Smooth muscle cell of the brain vasculature (primary cell): Measurements from ENCODE around the gene NDUFS4.
"Not testable (repeated sequence)": the region's sequence is repeated elsewhere in the genome, so short reads cannot be mapped to it uniquely, and the experiment has no call there.

Source experiments
- DNase-seq: peaks from one replicate; pipeline ENCODE4 v3.0.0-alpha.2; 2012; ENCODE audit warnings: low read depth, low spot score

Gene NDUFS4

DNA sequence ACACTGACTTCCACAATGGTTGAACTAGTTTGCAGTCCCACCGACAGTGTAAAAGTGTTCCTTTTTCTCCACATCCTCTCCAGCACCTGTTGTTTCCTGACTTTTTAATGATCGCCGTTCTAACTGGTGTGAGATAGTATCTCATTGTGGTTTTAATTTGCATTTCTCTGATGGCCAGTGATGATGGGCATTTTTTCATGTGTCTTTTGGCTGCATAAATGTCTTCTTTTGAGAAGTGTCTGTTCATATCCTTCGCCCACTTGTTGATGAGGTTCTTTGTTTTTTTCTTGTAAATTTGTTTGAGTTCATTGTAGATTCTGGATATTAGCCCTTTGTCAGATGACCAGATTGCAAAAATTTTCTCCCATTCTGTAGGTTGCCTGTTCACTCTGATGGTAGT lies 100.1 kb downstream of the NDUFS4 start:
- not testable (repeated sequence) for DNase-seq

DNA sequence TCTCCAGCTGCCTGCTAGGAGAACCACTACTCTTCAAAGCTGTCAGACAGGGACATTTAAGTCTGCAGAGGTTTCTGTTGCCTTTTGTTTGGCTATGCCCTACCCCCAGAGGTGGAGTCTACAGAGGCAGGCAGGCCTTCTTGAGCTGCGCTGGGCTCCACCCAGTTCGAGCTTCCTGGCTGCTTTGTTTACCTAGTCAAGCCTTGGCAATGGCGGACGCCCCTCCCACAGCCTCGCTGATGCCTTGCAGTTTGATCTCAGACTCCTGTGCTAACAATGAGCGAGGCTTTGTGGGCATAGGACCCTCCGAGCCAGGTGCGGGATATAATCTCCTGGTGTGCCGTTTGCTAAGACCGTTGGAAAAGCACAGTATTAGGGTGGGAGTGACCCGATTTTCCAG lies 104.9 kb downstream of the NDUFS4 start:
- not testable (repeated sequence) for DNase-seq

DNA sequence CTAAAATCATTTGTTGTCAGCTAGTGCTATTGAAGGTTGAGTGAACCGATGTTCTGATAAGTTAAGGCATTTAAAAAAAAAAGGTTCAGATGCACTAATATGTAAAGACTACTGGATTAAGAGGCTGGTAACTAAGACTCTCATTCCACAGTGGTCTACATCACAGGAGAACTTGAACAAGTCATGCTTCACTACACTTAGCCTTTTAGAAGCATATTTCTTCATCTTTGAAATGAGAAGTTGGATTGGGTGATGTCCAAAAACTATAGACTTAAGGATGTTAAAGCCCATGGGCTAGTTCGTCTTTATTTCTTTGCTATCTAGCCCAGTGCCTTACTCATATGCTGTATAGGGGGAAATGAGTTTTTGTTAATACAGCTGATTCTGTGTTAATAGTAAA lies 107.2 kb downstream of the NDUFS4 start:
- no peak for DNase-seq

DNA sequence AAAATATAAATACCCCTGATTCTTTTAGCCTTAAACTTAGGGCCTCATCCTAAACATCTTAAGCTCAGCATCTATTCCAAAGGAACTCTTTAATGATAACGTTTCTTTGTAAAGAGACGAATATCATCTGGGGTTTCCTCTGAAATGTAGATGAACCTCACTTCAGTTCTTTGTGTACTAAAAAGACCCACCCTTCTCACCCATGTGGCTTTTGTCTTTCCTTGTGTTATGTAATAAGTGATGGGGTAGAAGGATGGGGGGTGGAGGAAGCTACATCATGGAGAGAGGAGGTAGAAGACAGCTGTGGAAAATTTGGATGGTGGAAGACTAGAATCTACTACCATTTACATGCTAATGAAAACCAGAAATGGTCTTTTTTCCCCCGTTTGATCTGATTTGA lies 111.0 kb downstream of the NDUFS4 start:
- no peak for DNase-seq

DNA sequence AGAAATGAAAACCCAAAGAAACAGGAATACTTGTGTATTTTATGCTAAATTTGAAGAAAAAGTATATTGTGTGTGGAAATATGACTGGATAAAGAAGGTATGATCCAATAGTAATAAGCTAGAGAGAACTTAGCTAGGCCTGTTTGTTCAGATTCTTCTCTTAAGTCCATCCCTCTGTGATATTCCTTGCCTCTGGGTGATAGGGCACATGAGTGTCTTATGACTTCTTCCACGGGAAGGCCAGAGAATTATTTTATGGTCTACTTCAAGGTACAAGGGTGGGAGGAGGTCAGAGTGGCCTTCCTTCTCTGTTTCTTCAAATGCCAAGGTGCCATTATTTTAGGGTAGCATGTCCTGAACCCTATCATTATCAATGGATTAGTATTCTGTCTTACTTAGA lies 113.7 kb downstream of the NDUFS4 start:
- no peak for DNase-seq

DNA sequence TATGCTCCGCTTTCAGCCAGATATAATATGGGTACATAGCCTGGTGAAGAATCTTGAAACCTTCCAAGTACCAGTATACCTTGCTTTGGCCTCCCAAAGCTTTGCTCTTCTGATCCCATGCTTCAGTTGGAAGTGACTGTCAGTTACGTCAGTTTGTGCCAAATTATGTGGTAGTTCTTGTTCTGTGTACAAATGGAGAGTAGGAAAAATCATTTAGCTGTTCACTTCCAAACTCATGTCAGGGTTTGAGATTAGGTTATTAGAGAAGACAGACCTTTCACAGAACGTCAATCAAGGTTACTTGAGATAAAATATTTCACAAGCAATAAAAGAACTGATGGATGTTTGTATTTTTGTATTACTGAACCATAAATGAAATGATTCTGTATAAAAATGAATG lies 117.2 kb downstream of the NDUFS4 start:
- no peak for DNase-seq

DNA sequence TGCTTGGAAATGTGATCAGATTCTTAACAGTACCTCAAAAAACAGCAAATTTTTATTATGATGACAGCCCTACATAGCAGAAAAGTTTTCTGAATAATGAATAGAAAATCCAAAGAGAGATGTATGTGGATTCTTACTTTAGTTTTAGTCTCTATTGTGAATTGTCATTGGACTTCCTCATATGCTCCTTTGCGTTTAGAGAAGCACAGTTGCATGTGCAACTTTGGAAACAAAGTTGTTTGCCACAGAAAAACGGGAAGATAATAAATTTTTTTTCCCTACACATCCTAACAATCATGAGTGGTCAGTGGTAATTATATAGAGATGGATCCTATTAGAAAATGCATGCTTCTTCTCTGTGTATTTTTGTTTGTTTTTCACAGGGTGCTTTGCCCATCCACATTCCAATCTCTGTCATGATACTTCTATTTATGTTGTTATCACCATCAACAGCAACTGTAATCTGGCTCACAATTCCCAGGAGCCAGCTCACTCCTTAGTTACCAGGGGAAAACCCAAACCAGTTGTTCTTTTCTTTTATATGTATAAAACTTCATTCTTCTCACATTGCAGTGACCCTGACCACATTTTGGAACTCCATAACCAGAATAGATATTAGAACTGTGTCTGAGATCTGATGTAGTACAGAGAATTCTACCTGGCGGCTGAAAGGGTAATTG lies 118.7 kb downstream of the NDUFS4 start:
- DNase-seq, result no peak

DNA sequence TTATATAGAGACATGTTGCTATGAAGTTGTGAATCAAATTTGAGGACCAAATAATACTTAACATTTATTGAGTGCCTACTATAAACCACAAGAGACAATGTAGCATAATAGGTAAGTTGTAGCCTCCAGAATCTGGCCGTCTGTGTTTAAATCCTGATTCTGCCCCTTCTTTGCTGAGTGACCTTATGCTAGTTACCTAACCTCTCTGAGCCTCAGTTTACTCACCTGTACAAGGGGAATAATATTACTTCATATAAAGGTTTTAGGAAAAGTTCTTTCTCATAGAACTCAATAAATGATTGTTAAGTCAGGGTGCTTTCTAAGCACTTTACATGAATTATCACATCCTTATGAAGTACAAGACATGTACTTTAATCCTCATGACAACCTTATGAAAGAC lies 120.6 kb downstream of the NDUFS4 start:
- no peak for DNase-seq

DNA sequence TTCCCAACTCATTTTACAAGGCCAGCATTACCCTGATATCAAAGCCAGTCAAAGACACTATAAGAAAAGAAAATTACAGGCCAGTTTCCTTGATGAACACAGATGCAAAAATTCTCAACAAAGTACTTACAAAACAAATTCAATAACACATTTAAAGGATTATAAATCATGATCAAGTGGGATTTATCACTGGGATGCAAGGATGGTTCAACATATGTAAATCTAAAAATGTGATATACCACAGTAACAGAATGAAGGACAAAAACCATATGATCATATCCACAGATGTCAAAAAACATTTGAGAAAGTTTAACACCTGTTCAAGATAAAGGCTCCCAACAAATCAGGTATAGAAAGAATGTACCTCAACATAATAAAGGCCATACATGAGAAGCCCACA lies 130.6 kb downstream of the NDUFS4 start:
- DNase-seq, result no peak

DNA sequence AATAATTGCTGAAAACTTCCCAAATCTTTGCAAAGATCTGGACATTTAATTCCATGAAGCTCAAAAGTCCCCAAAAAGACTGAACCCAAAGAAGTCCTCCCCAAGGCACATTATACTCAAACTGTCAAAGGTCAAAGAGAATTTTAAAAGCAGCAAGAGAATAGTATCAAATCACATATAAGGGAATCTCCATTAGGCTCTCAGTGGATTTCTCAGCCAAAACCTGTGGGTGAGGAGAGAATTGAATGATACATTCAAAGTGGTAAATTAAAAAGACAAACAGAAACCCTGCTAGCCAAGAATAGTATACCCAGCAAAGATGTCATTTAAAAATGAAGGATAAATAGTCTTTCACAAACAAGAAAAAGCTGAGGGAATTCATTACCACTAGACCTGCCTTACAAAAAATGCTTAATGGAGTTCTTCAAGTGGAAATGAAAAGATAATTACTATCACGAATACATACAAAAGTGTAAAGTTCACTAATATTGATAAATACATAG lies 134.1 kb downstream of the NDUFS4 start:
- DNase-seq, result no peak

DNA sequence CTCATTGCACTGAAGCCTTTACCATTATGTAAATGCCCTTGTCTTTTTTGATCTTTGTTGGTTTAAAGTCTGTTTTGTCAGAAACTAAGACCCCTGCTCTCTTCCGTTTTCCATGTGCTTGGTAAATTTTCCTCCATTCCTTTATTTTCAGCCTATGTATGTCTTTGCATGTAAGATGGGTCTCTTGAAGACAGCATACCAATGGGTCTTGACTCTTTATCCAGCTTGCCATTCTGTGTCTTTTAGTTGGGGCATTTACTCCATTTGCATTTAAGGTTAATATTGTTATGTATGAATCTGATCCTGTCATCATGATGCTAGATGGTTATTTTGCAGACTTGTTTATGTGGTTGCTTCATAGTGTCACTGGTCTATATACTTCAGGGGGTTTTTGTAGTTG lies 150.0 kb downstream of the NDUFS4 start:
- not testable (repeated sequence) for DNase-seq

DNA sequence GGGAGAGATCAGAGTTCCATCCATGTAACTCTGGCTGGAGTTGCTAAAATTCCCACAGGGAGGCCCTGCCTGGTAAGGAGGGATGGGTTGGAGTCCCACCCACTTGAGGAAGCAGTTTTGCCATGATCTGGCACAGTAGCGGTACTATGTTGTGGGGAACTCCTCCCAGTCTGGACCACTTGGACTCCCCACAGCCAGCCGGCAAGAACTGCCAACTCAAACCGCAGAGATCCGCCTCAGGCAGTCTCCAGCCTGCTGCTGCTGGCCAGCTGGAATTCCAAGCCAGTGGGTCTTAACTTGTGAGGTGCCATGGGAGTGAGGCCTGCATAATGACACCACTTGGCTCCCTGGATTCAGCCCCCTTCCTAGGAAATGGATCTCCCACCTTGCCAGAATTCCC lies 151.9 kb downstream of the NDUFS4 start:
- DNase-seq, result no peak

DNA sequence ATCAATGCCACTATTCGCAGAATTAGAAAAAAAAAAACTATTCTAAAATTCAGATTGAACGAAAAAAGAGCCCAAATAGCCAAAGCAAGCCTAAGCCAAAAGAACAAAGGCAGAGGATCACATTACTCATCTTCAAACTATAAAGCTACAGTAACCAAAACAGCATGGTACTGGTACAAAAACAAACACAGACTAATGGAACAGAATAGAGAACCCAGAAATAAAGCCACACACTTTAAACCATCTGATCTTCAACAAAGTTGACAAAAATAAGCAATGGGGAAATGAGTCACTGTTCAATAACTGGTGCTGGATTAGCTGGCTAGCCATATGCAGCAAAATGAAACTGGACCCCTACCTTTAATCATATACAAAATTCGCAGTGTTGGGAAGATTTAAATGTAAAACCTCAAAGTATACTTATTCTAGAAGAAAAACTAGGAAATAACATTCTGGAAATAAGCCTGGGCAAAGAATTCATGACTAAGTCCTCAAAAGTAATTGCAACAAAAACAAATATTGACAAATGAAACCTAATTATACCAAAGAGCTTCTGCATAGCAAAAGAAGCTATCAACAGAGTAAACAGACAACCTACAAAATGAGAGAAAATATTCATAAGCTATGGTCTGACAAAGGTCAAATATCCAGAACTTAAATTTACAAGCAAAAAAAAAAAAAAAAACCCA lies 153.7 kb downstream of the NDUFS4 start:
- no peak for DNase-seq

DNA sequence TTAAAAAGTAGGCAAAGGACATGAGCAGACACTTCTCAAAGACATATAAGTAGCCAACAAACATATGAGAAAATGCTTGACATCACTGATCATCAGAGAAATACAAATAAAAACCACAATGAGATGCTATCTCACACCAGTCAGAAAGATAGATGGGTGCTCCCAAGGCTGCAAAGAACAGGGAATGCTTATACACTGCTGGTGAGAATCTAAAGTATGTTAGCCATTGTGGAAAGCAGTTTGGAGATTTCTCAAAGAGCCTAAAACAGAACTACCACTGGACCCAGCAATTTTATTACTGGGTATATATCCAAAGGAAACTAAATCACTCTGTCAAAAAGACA lies 154.2 kb downstream of the NDUFS4 start:
- DNase-seq, result no peak

DNA sequence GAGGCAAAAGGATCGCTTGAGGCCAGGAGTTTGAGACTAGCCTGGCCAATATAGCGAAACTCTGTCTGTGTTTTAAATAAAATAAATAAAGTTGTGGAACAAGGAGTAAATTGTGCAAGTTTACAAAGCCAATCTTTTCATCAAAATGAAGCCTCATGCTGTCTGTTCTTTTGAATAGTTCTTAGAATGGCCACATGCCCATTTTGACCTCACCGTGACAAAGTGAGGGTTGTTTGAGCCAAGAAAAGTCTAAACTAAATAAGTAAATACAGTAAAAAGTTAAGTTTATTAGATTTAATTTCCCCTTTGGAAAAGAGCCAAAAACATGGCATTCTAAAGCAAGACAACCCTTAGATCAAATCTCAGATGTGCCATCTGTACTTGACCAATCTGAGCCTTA lies 165.7 kb downstream of the NDUFS4 start:
- DNase-seq, result no peak

DNA sequence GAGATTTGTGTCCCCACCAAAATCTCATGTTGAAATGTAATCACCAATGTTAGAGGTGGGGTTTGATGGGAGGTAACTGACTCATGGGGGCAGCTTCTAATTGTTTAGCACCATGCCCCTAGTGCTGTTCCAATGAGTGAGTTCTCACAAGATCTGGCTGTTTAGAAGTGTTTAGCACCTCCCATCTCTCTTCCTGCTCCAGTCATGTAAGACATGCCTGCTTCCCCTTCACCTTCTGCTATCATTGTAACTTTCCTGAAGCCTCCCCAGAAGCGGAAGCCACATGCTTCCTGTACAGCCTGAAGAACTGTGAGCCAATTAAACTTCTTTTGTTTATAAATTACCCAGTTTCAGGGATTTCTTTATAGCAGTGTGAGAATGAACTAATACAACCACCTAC lies 170.5 kb downstream of the NDUFS4 start:
- DNase-seq, result no peak
